NT2/D1 (cell line): Measurements from ENCODE around the gene PNPLA8.

Experiments used
- SUZ12 ChIP-seq: IDR thresholded peaks from 2 replicates; pipeline ENCODE4 v1.6.1; 2011; ENCODE audit not compliant: insufficient read length, insufficient read depth; ENCODE audit errors: extremely low read depth
- YY1 ChIP-seq: IDR thresholded peaks from 2 replicates; pipeline ENCODE4 v1.6.1; 2011; ENCODE audit not compliant: insufficient read length, insufficient read depth
- ZNF274 ChIP-seq: IDR thresholded peaks from 2 replicates; pipeline ENCODE4 v1.6.1; 2011; ENCODE audit warnings: mild to moderate bottlenecking, low read depth, low read length

DNA sequence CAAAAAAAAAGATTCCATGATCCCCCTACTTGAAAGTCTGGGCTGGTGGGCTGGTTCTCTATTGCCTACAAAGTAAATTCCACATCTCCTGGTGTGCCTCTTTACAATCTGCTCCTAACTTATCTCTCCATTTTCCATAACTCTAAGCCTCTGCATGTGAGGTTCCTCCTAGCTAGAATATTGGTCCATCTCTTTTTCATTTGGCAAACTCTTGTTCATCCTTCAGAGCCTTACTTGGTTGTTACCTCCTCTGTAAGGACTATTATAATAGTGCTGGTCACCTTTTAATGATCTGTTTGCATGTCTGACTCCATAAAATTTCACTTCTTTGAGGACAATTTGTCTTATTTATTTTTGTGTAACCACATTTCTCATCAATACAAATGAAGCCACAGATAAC lies 68.1 kb downstream of the PNPLA8 start:
- TF ChIP-seq ZNF274 (no peak), YY1 (no peak), SUZ12 (no peak)
